ENCODE data around the gene TRIM2. TPM values are rescaled to one million over a fixed set of nuclear protein-coding genes. Genes with fewer than 3 reads are reported as not detected.

Gene TRIM2
- total RNA-seq: 20.2 TPM
- long read RNA-seq, full-length matches to known transcripts: 2 of 9 reads
- long read RNA-seq, partial matches to known transcripts: 1 of 9 reads
- long read RNA-seq, other reads (novel, unspliced or antisense): 6 of 9 reads

GRCh38 chr4:153204247-153204671 is at the start of gene TRIM2:
Gene TRIM2, plus strand, starts transcription at chr4:153204443. Its CDS starts 88 bp downstream, at chr4:153204531.
- Histone ChIP-seq H3K36me3 (no peaks in the 10 kb centered on the region), H3K27ac (replicated peaks) (peak within 1 kb of the TSS; percentile 51), H3K4me1 (peaks cover 15% of the 10 kb centered on the region), H3K27me3 (ENCODE audit: low read depth) (no peaks in the 10 kb centered on the region), H3K9me3 (replicated peaks) (no peaks in the 10 kb centered on the region), H3K4me3 (peak within 1 kb of the TSS; percentile 60)
- intact Hi-C loops (cut with micrococcal nuclease): no loop called here
- TF ChIP-seq CTCF (IDR thresholded peaks at IDR 0.05; ENCODE audit: borderline replicate concordance): no peak
- peak; percentile 68 for DNase-seq

DNA sequence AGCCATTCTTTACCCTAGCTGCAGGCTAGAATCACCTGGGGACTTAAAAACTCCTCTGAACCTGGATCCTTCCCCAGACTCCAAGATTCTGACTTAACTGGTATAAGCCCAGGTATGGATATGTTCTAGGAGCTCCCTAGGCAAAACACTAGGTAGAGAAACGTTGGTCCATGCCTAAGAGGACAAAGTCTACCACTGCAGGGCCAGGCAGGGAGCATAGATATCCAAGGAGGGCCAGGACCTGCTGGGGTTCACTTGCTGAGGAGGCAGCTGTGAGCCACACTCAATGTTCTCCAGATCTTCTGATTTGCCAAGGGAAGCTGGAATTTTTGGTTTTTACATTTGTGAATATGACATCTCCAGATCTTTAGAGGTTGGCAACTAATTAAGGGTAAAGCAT is 48.6 kb upstream of the TRIM2 start:
- peaks cover 24% of the 10 kb centered on the region for H3K4me1 ChIP-seq
- H3K36me3 ChIP-seq: no peaks in the 10 kb centered on the region
- intact Hi-C loops (cut with micrococcal nuclease): no loop called here
- no peak for DNase-seq
- no peak for TF ChIP-seq CTCF (IDR thresholded peaks at IDR 0.05; ENCODE audit: borderline replicate concordance)
- H3K27ac ChIP-seq (replicated peaks): no peak overlapping the region
- H3K9me3 ChIP-seq (replicated peaks): no peaks in the 10 kb centered on the region
- H3K4me3 ChIP-seq: no peak overlapping the region
- H3K27me3 ChIP-seq (ENCODE audit: low read depth): peaks cover 43% of the 10 kb centered on the region

DNA sequence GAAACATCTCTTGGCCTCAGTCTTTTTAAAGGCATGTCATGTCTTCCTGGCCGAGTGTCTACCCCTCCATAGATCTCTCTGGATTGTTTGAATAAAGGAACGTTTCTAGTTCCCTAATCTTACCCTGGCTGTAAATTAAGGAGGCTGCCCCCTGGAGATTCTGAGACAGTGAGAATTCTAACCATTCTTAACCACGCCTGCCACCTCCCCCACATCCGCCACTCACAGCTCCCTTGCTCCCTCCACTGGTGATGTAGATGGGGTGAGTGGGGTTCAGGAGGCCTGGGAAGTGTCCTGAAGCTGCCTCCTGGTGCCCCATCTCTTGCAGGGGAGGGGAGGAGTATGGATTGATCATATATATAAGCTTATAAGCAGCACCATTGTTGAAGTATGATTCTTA is 48.0 kb upstream of the TRIM2 start:
- TF ChIP-seq CTCF (IDR thresholded peaks at IDR 0.05; ENCODE audit: borderline replicate concordance): no peak
- Histone ChIP-seq H3K27me3 (ENCODE audit: low read depth) (peaks cover 43% of the 10 kb centered on the region), H3K4me3 (no peak overlapping the region), H3K36me3 (no peaks in the 10 kb centered on the region), H3K9me3 (replicated peaks) (no peaks in the 10 kb centered on the region), H3K27ac (replicated peaks) (no peak overlapping the region), H3K4me1 (peaks cover 24% of the 10 kb centered on the region)
- no peak for DNase-seq
- intact Hi-C loops (cut with micrococcal nuclease): no loop called here

GRCh38 chr4:153156721-153157120 is 47.5 kb upstream of the TRIM2 start:
- no peak for DNase-seq
- Histone ChIP-seq H3K4me1 (peaks cover 24% of the 10 kb centered on the region), H3K27me3 (ENCODE audit: low read depth) (peaks cover 43% of the 10 kb centered on the region), H3K27ac (replicated peaks) (no peak overlapping the region), H3K9me3 (replicated peaks) (no peaks in the 10 kb centered on the region), H3K4me3 (no peak overlapping the region), H3K36me3 (no peaks in the 10 kb centered on the region)
- intact Hi-C loops (cut with micrococcal nuclease): no loop called here
- no peak for TF ChIP-seq CTCF (IDR thresholded peaks at IDR 0.05; ENCODE audit: borderline replicate concordance)

DNA sequence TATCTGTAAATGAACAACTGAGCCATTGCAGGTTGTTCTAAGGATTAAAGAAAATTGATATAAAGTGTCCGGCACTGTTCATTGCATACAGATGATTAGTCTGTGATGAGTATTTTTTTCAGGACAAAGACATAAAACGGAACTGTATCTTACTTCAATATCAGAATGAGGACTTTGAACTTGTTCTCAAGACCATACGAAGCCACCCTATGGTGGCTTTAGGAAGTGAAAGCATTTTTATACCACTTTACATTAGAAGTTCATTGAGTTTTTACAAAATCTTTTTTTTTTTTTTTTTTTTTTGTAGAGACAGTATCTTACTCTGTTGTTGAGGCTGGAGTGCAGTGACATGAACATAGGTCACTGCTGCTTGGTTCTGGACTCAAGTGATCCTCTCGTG is 45.2 kb upstream of the TRIM2 start:
- peaks cover 40% of the 10 kb centered on the region for H3K27me3 ChIP-seq (ENCODE audit: low read depth)
- no peak overlapping the region for H3K4me3 ChIP-seq
- no peak for TF ChIP-seq CTCF (IDR thresholded peaks at IDR 0.05; ENCODE audit: borderline replicate concordance)
- no peak overlapping the region for H3K27ac ChIP-seq (replicated peaks)
- peaks cover 3% of the 10 kb centered on the region for H3K4me1 ChIP-seq
- H3K9me3 ChIP-seq (replicated peaks): peaks cover 1% of the 10 kb centered on the region
- intact Hi-C loops (cut with micrococcal nuclease): no loop called here
- no peak for DNase-seq
- no peaks in the 10 kb centered on the region for H3K36me3 ChIP-seq
